ENCODE measurements around the gene ATP5F1D. TPM values are rescaled to one million over a fixed set of nuclear protein-coding genes. Genes with fewer than 3 reads are reported as not detected.
A peak's percentile ranks its signal among the peaks of the same experiment; 100 is the strongest.

The ATP5F1D gene
- total and polyA plus RNA-seq, 2 of the 13 experiments (the other 11 are each of a cell fraction or from before 2014, with no cell fraction given): 39.4 to 78.7 TPM

- TF ChIP-seq ZNF768 (CRISPR knock-in tag; IDR thresholded peaks at IDR 0.05): peak; percentile 56; the same call in 1 of the 2 replicates
- 0 out of 2 replicates have a peak, but pooled peaks have one; percentile 40 for TF ChIP-seq ZNF318 (CRISPR knock-in tag; IDR thresholded peaks at IDR 0.05)
- TF ChIP-seq ZNF75D (CRISPR knock-in tag; IDR thresholded peaks at IDR 0.05; ENCODE audit: borderline replicate concordance): no peak
- TF ChIP-seq ZNF775 (CRISPR knock-in tag; IDR thresholded peaks at IDR 0.05; ENCODE audit: borderline replicate concordance): no peak
- TF ChIP-seq ZNF790 (CRISPR knock-in tag; IDR thresholded peaks at IDR 0.05; ENCODE audit: borderline replicate concordance): no peak
- TF ChIP-seq ZNF782 (CRISPR knock-in tag; IDR thresholded peaks at IDR 0.05; ENCODE audit: borderline replicate concordance): no peak
- TF ChIP-seq HIVEP1 (CRISPR knock-in tag; IDR thresholded peaks at IDR 0.05): no peak; the same call in none of the 2 replicates
- TF ChIP-seq ZBTB1 (CRISPR knock-in tag; IDR thresholded peaks at IDR 0.05; ENCODE audit: borderline replicate concordance): no peak
- TF ChIP-seq ZNF598 (CRISPR knock-in tag; IDR thresholded peaks at IDR 0.05; ENCODE audit: borderline replicate concordance): peak; percentile 54; the same call in 1 of the 2 replicates
- 0 out of 2 replicates have a peak, but pooled peaks have one; percentile 21 for TF ChIP-seq MLX (CRISPR knock-in tag; IDR thresholded peaks at IDR 0.05)
- TF ChIP-seq SATB2 (CRISPR knock-in tag; IDR thresholded peaks at IDR 0.05): no peak
- TF ChIP-seq NR2F6 (IDR thresholded peaks at IDR 0.05): no peak
- peak; percentile 65 for TF ChIP-seq NR2F6 (CRISPR knock-in tag; IDR thresholded peaks at IDR 0.05)
- TF ChIP-seq HES4 (CRISPR knock-in tag; IDR thresholded peaks at IDR 0.05; ENCODE audit: borderline replicate concordance): no peak
- no peak for TF ChIP-seq TEF (CRISPR knock-in tag; IDR thresholded peaks at IDR 0.05)
- peak; percentile 89 for TF ChIP-seq SKIL (CRISPR knock-in tag; IDR thresholded peaks at IDR 0.05; ENCODE audit: borderline replicate concordance)
Observed at GRCh38 chr19:1266129-1266915, 24.8 kb downstream of the ATP5F1D start (continued).

All from HepG2 (cell line).